Measurements from ENCODE around the gene SERPINA4. TPM values are rescaled to one million over a fixed set of nuclear protein-coding genes. Genes with fewer than 3 reads are reported as not detected.

SERPINA4 gene
- total RNA-seq, 1 experiment from 2014 or later, result not detected

DNA sequence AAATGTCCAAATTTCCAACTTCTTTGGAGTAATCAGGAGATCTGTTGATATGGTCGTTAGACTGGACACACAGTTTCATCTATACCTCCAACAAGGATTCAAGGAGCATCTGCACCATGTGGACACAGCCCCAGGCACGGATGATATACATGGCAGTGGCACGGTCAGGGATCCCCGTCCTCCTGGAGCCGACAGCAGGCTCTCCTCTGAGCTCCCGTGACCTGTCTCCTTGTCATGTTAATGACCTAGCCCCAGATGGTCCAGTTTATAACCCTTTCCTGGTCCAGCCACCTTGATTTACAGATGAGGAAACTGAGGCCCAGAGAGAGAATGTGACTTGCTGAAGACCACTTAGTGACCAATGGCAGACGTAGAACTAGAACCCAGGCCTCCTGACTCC is 16.5 kb upstream of the SERPINA4 start:
- WGBS (ENCODE audit: extremely low coverage, insufficient read length, low lambda C conversion rate), result no CpG with 5 or more reads among the region's 7 CpGs
- DNase-seq, result no peak
- H3K79me2 ChIP-seq (ENCODE audit: insufficient read depth, low read length), result no peaks in the 10 kb centered on the region

More for the DNA sequence above, 16.5 kb upstream of the SERPINA4 start:
- no peaks in the 10 kb centered on the region for H4K20me1 ChIP-seq (ENCODE audit: control insufficient read depth, insufficient read depth, insufficient read length)
- H3K56ac ChIP-seq (ENCODE audit: insufficient read length, low read depth, low read length), result no peak overlapping the region
- Mint-ChIP-seq H3K4me1 (peaks cover 26 to 36% of the 10 kb centered on the region in 2 experiments), H3K27me3 (ENCODE audit: low read depth) (peaks cover 16% of the 10 kb centered on the region), H3K36me3 (ENCODE audit: insufficient read depth in 1 of 3, low read depth in 3 of 3) (no peaks in the 10 kb centered on the region), H3K9me3 (no peaks in the 10 kb centered on the region; a peak in 1 of 5 replicates), H3K27ac (no peak overlapping the region), H3K4me3 (no peak overlapping the region)
- H3K9me3 ChIP-seq (ENCODE audit: control insufficient read depth, low read depth, low read length), result no peaks in the 10 kb centered on the region
- H3T11ph ChIP-seq (ENCODE audit: low read length), result no peak overlapping the region
- H3K4me2 ChIP-seq (ENCODE audit: insufficient read depth, insufficient read length, low read length), result no peak overlapping the region
- peaks cover 1% of the 10 kb centered on the region; the same call in 1 of the 2 replicates for H3K4me1 ChIP-seq (ENCODE audit: insufficient read depth, low read length)
- no peak overlapping the region for H3K27ac ChIP-seq (ENCODE audit: insufficient read length, low read depth, low read length)
- no peak overlapping the region for H2AK5ac ChIP-seq (ENCODE audit: insufficient read length, low read length)
- H3K4ac ChIP-seq (ENCODE audit: low read depth, low read length), result no peak overlapping the region
- H2AFZ ChIP-seq (ENCODE audit: low read length), result no peak overlapping the region
- H2BK12ac ChIP-seq (ENCODE audit: insufficient read length, low read depth, low read length), result no peak overlapping the region
- H3K9ac ChIP-seq (ENCODE audit: extremely low read depth, insufficient read length, low read length), result no peak overlapping the region
- H3K23me2 ChIP-seq (ENCODE audit: insufficient read length, low read depth, low read length, poor library complexity, severe bottlenecking), result no peaks in the 10 kb centered on the region
- H4K8ac ChIP-seq (replicated peaks; ENCODE audit: insufficient read length, low read depth, low read length), result no peak overlapping the region
- H2BK120ac ChIP-seq (ENCODE audit: low read depth, low read length, poor library complexity, severe bottlenecking), result no peak overlapping the region
- TF ChIP-seq, protein P1, sequence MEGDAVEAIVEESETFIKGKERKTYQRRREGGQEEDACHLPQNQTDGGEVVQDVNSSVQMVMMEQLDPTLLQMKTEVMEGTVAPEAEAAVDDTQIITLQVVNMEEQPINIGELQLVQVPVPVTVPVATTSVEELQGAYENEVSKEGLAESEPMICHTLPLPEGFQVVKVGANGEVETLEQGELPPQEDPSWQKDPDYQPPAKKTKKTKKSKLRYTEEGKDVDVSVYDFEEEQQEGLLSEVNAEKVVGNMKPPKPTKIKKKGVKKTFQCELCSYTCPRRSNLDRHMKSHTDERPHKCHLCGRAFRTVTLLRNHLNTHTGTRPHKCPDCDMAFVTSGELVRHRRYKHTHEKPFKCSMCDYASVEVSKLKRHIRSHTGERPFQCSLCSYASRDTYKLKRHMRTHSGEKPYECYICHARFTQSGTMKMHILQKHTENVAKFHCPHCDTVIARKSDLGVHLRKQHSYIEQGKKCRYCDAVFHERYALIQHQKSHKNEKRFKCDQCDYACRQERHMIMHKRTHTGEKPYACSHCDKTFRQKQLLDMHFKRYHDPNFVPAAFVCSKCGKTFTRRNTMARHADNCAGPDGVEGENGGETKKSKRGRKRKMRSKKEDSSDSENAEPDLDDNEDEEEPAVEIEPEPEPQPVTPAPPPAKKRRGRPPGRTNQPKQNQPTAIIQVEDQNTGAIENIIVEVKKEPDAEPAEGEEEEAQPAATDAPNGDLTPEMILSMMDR (conservative IDR thresholded peaks at IDR 0.05), result no peak
- no peak overlapping the region for H2BK15ac ChIP-seq (ENCODE audit: low read depth, low read length)
- no peaks in the 10 kb centered on the region for H3K79me1 ChIP-seq (ENCODE audit: insufficient read depth, low read depth, low read length, poor library complexity, severe bottlenecking)
- no peak overlapping the region for H2BK20ac ChIP-seq (ENCODE audit: low read depth, low read length, poor library complexity, severe bottlenecking)
- H3K23ac ChIP-seq (ENCODE audit: insufficient read length, low read depth, low read length), result no peak overlapping the region
- H3K14ac ChIP-seq (ENCODE audit: insufficient read depth, low read length), result no peak overlapping the region
- no peaks in the 10 kb centered on the region for H3K27me3 ChIP-seq (ENCODE audit: insufficient read depth, low read length)
- no peak overlapping the region for H4K5ac ChIP-seq (ENCODE audit: insufficient read length, low read depth, low read length)
- no peak overlapping the region for H3K18ac ChIP-seq (ENCODE audit: insufficient read length, low read depth, low read length)
- no peak overlapping the region for H4K91ac ChIP-seq (ENCODE audit: insufficient read length, low read depth, low read length)
- no peak overlapping the region for H2BK5ac ChIP-seq (ENCODE audit: insufficient read length, low read length)

Measured in H9 (cell line).